ENCODE measurements around the gene BNIPL. TPM values are rescaled to one million over a fixed set of nuclear protein-coding genes. Genes with fewer than 3 reads are reported as not detected.

BNIPL gene
- total and polyA plus RNA-seq, 8 donors: 0.25 to 35.1 (median 1.3) TPM; not detected in 5

DNA sequence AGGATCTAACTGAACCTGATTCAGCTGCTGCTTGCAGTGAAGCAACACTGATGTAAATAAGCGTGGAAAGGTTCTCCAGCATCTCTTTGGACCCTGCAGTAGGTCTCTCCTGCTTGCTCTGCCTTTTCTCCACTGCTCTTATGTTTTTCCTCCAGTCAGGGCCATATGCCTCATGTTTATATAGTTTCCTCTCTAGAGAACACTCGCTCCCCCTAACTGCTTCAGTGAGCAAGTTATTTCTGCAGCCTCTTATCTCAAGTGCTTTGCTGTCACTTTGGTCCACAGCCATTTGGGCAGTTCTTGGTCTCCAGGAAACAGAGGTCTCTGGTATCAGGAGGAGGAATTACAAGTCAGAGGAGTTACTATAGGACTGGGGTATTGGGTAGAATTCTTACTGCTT, 22.9 kb upstream of the BNIPL start:
- no peaks in the 10 kb centered on the region for H3K9me3 ChIP-seq
- TF ChIP-seq POLR2A (IDR thresholded peaks at IDR 0.05) (no peak), CTCF (IDR thresholded peaks at IDR 0.05) (peak in 1 of 7 experiments; percentile 26), POLR2AphosphoS5 (IDR thresholded peaks at IDR 0.05) (peak in 1 of 3 donors; percentile 35)
- peaks cover 28 to 56% (median 43%) of the 10 kb centered on the region in 4 donors for H3K4me1 ChIP-seq
- H3K36me3 ChIP-seq: peaks cover 0 to 19% (median 11%) of the 10 kb centered on the region in 4 donors
- intact Hi-C loops (cut with DNase I; ENCODE audit: low total_unique reads): no loop called here
- H3K4me3 ChIP-seq: no peak overlapping the region
- H3K27me3 ChIP-seq: no peaks in the 10 kb centered on the region
- H3K27ac ChIP-seq: peak overlapping the region; percentile 48 to 64 (median 56)
- WGBS, 5 donors: 20 to 33% (median 27%) methylated on average over 2 of the region's 2 CpGs
- peak; percentile 63 to 86 for DNase-seq

DNA sequence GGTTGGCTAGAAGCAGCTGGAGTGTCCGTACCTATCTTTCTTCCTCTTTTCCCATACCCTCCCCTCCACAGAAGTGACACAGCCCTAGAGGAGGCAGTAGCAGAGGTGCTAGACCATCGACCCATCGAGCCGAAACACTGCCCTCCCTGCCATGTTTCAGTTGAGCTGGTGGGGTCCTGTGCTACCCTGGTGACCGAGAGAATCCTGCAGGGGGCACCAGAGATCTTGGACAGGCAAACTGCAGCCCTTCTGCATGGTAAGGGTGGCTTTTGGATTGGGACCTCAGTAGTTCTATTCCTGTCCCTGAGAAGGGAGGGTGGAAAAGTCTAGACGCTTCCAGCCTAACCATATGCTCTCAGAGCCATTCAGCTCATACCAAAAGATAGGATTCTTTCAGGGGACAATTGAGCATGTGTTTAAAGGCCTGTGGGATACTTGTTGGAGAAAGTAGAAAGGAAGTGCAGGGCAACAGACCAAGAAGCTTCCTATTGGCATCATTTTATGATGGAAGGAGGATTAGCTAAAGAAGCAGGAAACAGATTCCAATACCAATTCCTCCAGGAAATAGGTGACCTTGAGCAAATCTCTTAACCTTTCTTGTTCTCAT, 11.7 kb upstream of the BNIPL start:
- Histone ChIP-seq H3K36me3 (peaks cover 37 to 74% (median 68%) of the 10 kb centered on the region in 4 donors), H3K27me3 (no peaks in the 10 kb centered on the region), H3K4me3 (no peak overlapping the region), H3K4me1 (peaks cover 0 to 17% (median 4%) of the 10 kb centered on the region in 4 donors), H3K9me3 (no peaks in the 10 kb centered on the region), H3K27ac (peak overlapping the region in 1 of 5 donors; percentile 57)
- intact Hi-C loops (cut with DNase I; ENCODE audit: low total_unique reads): loop anchor here (10.0 kb wide), 1 partner anchor 130 kb away; the partner anchor contains the start of gene TNFAIP8L2
- DNase-seq: peak; percentile 86 to 90
- TF ChIP-seq CTCF (IDR thresholded peaks at IDR 0.05) (peak in 5 of 7 experiments; percentile 52 to 74 (median 65)), EP300 (IDR thresholded peaks at IDR 0.05) (no peak), POLR2AphosphoS5 (IDR thresholded peaks at IDR 0.05) (peak in 1 of 3 donors; percentile 42)
- WGBS, 5 donors: 20 to 28% (median 23%) methylated on average over 5 to 6 of the region's 6 CpGs

DNA sequence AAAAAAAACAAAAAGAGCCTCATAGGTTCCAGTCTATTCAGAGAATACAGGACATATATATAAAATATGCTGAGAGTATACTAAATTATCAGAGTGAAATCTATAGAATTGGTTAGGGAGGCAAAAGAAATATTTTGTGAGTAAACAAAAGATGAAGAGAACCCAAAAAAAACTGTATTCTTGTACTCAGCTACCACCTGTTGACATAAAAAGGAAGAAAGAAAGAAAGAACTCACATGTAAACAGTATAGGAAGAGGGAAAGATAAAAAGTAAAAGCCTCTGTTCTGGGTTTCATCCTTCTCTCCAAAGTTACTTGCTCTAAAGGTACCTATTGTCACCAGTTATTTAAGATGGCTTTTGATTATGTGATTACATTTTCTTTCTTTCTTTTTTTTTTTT, 9.9 kb upstream of the BNIPL start:
- Histone ChIP-seq H3K9me3 (no peaks in the 10 kb centered on the region), H3K4me1 (peaks cover 0 to 17% (median 4%) of the 10 kb centered on the region in 4 donors), H3K36me3 (peaks cover 35 to 78% (median 73%) of the 10 kb centered on the region in 4 donors), H3K4me3 (no peak overlapping the region), H3K27ac (no peak overlapping the region), H3K27me3 (no peaks in the 10 kb centered on the region)
- no peak for TF ChIP-seq POLR2A (IDR thresholded peaks at IDR 0.05)
- TF ChIP-seq POLR2AphosphoS5 (IDR thresholded peaks at IDR 0.05): no peak
- no peak for TF ChIP-seq EP300 (IDR thresholded peaks at IDR 0.05)
- TF ChIP-seq CTCF (IDR thresholded peaks at IDR 0.05): no peak
- intact Hi-C loops (cut with DNase I; ENCODE audit: low total_unique reads): loop anchor here (10.0 kb wide), 1 partner anchor 128 kb away; the partner anchor contains the start of gene TNFAIP8L2
- no peak for DNase-seq

GRCh38 chr1:151032164-151032563, 4.2 kb upstream of the BNIPL start:
- Histone ChIP-seq H3K9me3 (no peaks in the 10 kb centered on the region), H3K27me3 (no peaks in the 10 kb centered on the region), H3K4me3 (no peak overlapping the region), H3K27ac (no peak overlapping the region), H3K36me3 (peaks cover 44 to 94% (median 82%) of the 10 kb centered on the region in 4 donors), H3K4me1 (peaks cover 0 to 8% (median 0%) of the 10 kb centered on the region in 4 donors)
- TF ChIP-seq POLR2A (IDR thresholded peaks at IDR 0.05) (no peak), POLR2AphosphoS5 (IDR thresholded peaks at IDR 0.05) (no peak), CTCF (IDR thresholded peaks at IDR 0.05) (no peak), EP300 (IDR thresholded peaks at IDR 0.05) (no peak)
- no peak for DNase-seq
- WGBS, 5 donors: 95 to 98% (median 97%) methylated on average over 8 of the region's 8 CpGs
- intact Hi-C loops (cut with DNase I; ENCODE audit: low total_unique reads): no loop called here

Data from stomach (tissue), 9 donors.